Small intestine (tissue), 7 donors: ENCODE results near the gene SMTNL1. TPM values are rescaled to one million over a fixed set of nuclear protein-coding genes. Genes with fewer than 3 reads are reported as not detected.

Experiments used
- DNase-seq, 2 donors: peaks; one replicate each; pipeline versions ENCODE4 v3.0.0 to v3.0.0-alpha.2; 2013
- FAIRE-seq: peaks from 2 replicates; lab custom pipeline; 2012; peaks lifted over from hg19 to GRCh38; lab: Jason Lieb, UNC
- H3K27ac ChIP-seq, 3 donors: one replicate each; pipeline ENCODE4 v1.5.1; 2013; ENCODE audit warnings: low read length in 2 of 3, mild to moderate bottlenecking in 2 of 3, control low read depth in 1 of 3, inconsistent platforms in 1 of 3, low read depth in 1 of 3, moderate library complexity in 1 of 3
- H3K27me3 ChIP-seq, 3 donors: one replicate each; pipeline ENCODE4 v1.6.1; 2013; ENCODE audit warnings: low read length in 3 of 3, inconsistent platforms in 1 of 3; ENCODE audit not compliant: control insufficient read depth in 3 of 3, insufficient read depth in 3 of 3
- H3K36me3 ChIP-seq, 3 donors: one replicate each; pipeline ENCODE4 v1.6.1; 2013; ENCODE audit warnings: low read length in 3 of 3, inconsistent platforms in 1 of 3, low read depth in 1 of 3, mild to moderate bottlenecking in 1 of 3, moderate library complexity in 1 of 3; ENCODE audit not compliant: control insufficient read depth in 3 of 3, insufficient read depth in 2 of 3
- H3K4me1 ChIP-seq, 3 donors: one replicate each; pipeline ENCODE4 v1.6.1; 2013; ENCODE audit warnings: low read length in 2 of 3, inconsistent platforms in 1 of 3, low read depth in 1 of 3, mild to moderate bottlenecking in 1 of 3, moderate library complexity in 1 of 3; ENCODE audit not compliant: control insufficient read depth in 3 of 3, insufficient read depth in 2 of 3
- H3K4me3 ChIP-seq, 3 donors: one replicate each; pipeline ENCODE4 v1.5.1; 2013; ENCODE audit warnings: low read length in 3 of 3, control low read depth in 1 of 3, inconsistent platforms in 1 of 3, low read depth in 1 of 3, mild to moderate bottlenecking in 1 of 3, moderate library complexity in 1 of 3
- H3K9me3 ChIP-seq, 2 donors: one replicate each; pipeline ENCODE4 v1.6.1; 2013; ENCODE audit warnings: low read depth in 1 of 2, low read length in 1 of 2; ENCODE audit not compliant: control insufficient read depth in 2 of 2, insufficient read depth in 1 of 2
- WGBS, 3 donors: extraction: QIAGEN DNeasy Blood & Tissue Kit; methylation state at CpG; one replicate each; pipeline ENCODE4 v1.1.7; 2013; 5-methylcytosine and 5-hydroxymethylcytosine counted together
- polyA plus RNA-seq, 4 donors: library from polyadenylated mRNA; stranded (reverse) in 3 of 4; unstranded in 1 of 4; fragments of 200-250 nt in 3 of 4; fragments of 120-200 nt in 1 of 4; gene quantifications; one replicate each; pipeline versions ENCODE4 v1.2.1 to v1.2.3, GENCODE V29; 2013
- donor health status: healthy with polysubstance abuse.
- donor health status: control.
- donor health status: control.
- donor health status: Bipolar disorder and iron deficiency.
- donor health status: healthy.

SMTNL1 gene
- polyA plus RNA-seq, 4 donors: 0.58 TPM; not detected in 3

DNA sequence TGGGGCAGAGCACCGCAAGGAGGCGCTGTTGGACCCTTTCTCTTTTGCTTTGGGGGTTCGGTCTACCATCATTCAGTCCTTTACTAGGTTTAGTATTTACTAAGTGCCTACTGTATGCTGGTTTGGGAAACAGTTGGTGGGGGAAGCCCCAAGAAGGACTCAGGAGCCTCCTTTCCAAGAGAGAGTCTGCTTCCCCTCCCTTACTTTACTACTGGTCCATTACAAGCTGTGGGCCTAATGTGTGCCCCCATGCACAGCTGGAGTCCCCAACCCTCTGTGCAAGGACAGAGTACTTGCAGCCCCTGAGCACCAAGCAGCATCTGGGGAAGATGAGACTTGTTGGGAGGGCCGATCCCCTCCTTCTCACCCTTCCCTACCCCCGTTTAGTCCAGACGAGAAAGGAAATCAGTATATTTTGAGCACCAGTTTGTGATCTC lies 31.0 kb downstream of the SMTNL1 start:
- Histone ChIP-seq H3K4me1 (peaks cover 2 to 18% (median 5%) of the 10 kb centered on the region in 3 donors), H3K36me3 (no peaks in the 10 kb centered on the region), H3K27ac (peak overlapping the region; percentile 69 to 85 (median 83)), H3K9me3 (no peaks in the 10 kb centered on the region), H3K4me3 (peak overlapping the region; percentile 74 to 94 (median 84)), H3K27me3 (no peaks in the 10 kb centered on the region)
- no peak for FAIRE-seq
- 28 to 39% (median 35%) methylated on average over 6 of the region's 6 CpGs for WGBS, 3 donors
- DNase-seq: peak in 1 of 2 donors; percentile 91

DNA sequence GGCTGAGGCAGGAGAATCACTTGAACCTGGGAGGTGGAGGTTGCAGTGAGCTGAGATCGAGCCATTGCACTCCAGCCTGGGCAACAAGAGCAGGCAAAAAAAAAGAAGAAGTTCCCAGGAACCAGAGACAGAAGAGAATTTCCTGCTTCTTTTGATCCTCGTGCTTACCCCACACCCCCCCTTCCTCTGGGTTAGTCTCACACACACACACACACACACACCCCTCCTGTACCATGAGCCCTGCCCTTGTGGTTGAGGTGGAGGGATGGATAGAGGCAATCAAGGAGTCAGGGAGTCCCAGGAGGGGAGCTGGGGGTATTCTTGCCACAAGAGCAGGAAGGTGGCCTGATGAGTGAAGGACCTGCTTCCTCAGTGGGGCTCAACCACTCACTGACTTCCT lies 34.2 kb downstream of the SMTNL1 start:
- H3K4me3 ChIP-seq: no peak overlapping the region
- no peak overlapping the region for H3K27ac ChIP-seq
- WGBS, 3 donors: 39 to 57% (median 55%) methylated on average over 2 of the region's 2 CpGs
- peaks cover 0 to 4% (median 3%) of the 10 kb centered on the region in 3 donors for H3K4me1 ChIP-seq
- no peaks in the 10 kb centered on the region for H3K9me3 ChIP-seq
- no peaks in the 10 kb centered on the region for H3K36me3 ChIP-seq
- DNase-seq (no peak), FAIRE-seq (no peak)
- no peaks in the 10 kb centered on the region for H3K27me3 ChIP-seq

DNA sequence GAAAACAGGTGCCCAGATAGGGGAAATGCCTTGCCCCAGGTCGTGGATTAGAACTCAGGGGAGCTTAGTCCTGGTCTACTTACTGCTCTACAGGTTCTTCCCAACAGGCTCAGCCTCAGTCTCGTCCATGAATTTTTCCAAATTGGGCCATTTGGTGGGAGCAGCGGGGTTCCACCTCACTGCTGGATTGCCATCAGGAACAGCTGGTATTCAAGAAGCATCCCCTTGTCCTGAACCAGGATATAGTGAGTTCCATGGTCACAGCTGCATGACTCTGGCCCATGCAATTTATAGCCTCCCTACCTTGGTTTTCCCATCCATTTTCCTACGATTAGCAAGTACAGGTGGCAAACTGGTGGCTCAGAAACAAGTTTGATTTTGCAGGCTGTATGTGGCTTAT lies 36.7 kb downstream of the SMTNL1 start:
- Histone ChIP-seq H3K4me1 (no peaks in the 10 kb centered on the region), H3K27me3 (no peaks in the 10 kb centered on the region), H3K36me3 (no peaks in the 10 kb centered on the region), H3K27ac (no peak overlapping the region), H3K4me3 (no peak overlapping the region), H3K9me3 (no peaks in the 10 kb centered on the region)
- DNase-seq (no peak), FAIRE-seq (no peak)
- WGBS, 3 donors: 58 to 72% (median 63%) methylated on average over 4 of the region's 4 CpGs

DNA sequence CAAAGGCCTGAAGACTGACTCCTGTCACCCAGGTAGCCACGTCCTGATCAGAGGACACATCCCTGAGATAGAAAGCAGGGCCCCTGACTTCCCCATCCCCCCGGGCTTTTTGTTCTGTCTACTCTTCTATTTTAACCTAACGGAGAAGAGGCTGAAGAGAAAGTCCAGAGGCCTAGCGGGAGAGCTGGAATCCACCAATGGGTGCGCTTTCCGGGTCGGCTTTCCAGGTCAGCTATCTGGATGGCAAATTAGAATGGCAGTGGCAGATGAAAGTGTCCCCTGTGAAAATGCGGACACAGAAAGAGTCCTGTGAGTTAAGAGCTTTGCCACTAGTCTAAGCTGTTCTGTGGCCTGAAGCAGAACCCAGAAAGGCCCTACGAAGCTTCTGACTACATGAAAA lies 46.9 kb downstream of the SMTNL1 start:
- FAIRE-seq: no peak
- Histone ChIP-seq H3K36me3 (no peaks in the 10 kb centered on the region), H3K9me3 (peaks cover 0 to 4% of the 10 kb centered on the region in 2 donors), H3K27me3 (no peaks in the 10 kb centered on the region), H3K4me3 (no peak overlapping the region), H3K4me1 (peaks cover 0 to 2% (median 0%) of the 10 kb centered on the region in 3 donors), H3K27ac (no peak overlapping the region)
- no peak for DNase-seq
- WGBS, 3 donors: 86 to 93% (median 90%) methylated on average over 9 of the region's 9 CpGs

DNA sequence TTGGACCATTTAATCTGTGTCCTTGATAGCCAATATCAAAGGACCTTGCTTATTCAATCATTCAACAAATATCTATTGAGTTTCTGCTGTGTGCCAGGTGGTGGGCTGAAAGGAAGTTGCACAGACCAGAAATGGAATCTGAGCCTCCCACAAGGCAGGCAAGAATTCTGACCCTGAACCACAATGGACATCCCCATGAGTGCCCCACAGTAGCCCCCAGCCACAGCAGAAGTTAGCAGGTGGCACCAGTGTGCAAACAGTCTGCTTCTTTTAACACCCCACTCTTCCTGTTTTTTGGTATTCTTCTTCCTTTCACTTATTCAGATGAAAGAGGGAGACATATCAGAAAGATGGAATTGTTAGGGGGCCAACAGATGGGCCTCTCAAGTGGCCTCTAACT lies 47.9 kb downstream of the SMTNL1 start:
- H3K9me3 ChIP-seq: peaks cover 0 to 4% of the 10 kb centered on the region in 2 donors
- DNase-seq: no peak
- no peaks in the 10 kb centered on the region for H3K27me3 ChIP-seq
- H3K27ac ChIP-seq: no peak overlapping the region
- H3K4me1 ChIP-seq: peaks cover 0 to 2% (median 0%) of the 10 kb centered on the region in 3 donors
- H3K36me3 ChIP-seq: no peaks in the 10 kb centered on the region
- no peak overlapping the region for H3K4me3 ChIP-seq
- no peak for FAIRE-seq

DNA sequence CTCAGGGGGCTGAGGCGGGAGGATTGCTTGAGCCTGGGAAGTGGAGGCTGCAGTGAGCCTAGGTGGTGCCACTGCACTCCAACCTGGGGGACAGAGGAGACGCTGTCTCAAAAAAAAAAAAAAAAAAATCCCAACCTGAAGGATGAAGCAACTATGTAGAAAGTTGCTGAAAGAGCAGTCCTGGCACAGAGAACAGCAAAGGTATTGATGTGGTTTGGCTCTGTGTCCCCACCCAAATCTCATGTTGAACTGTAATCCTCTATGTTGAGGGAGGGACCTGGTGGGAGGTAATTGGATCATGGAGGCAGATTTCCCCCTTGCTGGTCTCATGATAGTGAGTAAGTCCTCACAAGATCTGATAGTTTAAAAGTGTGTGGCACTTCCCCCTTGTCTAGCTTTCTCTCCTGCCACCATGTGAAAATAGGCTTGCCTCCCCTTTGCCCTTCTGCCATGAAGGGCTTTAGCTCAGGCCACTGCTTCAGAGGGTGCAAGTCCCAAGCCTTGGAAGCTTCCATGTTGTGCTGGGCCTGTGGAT lies 49.4 kb downstream of the SMTNL1 start:
- 48 to 54% (median 48%) methylated on average over 2 of the region's 2 CpGs for WGBS, 3 donors

DNA sequence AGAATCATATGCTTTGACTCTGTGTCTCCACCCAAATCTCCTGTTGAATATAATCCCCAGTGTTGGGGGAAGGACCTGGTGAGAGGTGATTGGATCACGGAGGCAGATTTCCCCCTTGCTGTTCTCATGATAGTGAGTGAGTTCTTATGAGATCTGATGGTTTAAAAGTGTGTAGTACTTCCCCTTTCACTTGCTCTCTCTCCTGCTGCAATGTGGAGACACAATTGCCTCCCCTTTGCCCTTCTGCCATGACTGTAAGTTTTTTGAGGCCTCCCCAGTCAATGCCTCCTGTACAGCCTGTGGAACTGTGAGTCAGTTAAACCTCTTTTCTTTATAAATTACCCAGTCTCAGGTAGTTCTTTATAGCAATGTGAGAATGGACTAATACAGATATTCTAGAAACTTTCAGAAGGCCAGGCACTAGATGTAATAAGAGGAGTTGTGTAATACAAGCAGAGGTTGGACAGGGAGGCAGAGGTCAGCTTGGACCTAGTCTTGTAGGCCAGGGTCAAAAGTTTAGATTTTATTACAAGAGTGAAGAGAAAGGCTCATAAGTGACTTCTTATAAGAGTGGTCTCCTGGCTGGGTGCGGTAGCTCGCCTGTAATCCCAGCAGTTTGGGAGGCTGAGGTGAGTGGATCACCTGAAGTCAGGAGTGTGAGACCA lies 50.8 kb downstream of the SMTNL1 start:
- peaks cover 0 to 4% of the 10 kb centered on the region in 2 donors for H3K9me3 ChIP-seq
- DNase-seq: no peak
- H3K4me3 ChIP-seq: no peak overlapping the region
- H3K4me1 ChIP-seq: peaks cover 0 to 2% (median 0%) of the 10 kb centered on the region in 3 donors
- FAIRE-seq: no peak
- 85 to 88% (median 86%) methylated on average over 3 of the region's 3 CpGs for WGBS, 3 donors
- H3K27me3 ChIP-seq: no peaks in the 10 kb centered on the region
- H3K27ac ChIP-seq: no peak overlapping the region
- H3K36me3 ChIP-seq: no peaks in the 10 kb centered on the region

More for the DNA sequence above, 49.4 kb downstream of the SMTNL1 start:
- Histone ChIP-seq H3K4me1 (peaks cover 0 to 2% (median 0%) of the 10 kb centered on the region in 3 donors), H3K9me3 (peaks cover 0 to 4% of the 10 kb centered on the region in 2 donors), H3K27me3 (no peaks in the 10 kb centered on the region), H3K4me3 (no peak overlapping the region), H3K27ac (no peak overlapping the region), H3K36me3 (no peaks in the 10 kb centered on the region)
- FAIRE-seq (no peak), DNase-seq (no peak)

DNA sequence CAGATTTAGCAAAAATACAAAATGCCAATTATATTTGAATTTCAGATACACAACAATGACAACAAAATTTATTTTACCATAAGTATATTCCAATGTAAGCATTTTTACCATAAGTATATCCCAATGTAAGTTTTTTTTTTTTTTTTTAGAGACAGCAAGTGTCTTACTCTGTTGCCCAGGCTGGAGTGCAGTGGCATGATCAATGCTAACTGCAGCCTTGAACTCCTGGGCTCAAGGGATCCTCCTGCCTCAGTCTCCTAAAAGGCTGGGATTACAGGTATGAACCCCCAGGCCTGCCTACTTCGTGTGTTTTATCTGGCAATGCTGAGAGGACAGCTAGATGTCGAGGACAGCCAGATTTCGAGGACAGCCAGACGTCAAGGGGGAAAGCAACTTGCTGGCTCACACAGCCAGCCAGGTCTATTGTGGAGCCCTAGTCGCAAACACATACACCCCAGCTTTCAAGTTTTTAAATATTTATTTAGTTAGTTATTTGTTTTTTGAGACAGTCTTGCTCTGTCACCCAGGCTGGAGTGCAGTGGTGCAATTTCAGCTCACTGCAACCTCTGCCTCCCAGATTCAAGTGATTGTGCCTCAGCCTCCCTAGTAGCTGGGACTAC lies 59.0 kb downstream of the SMTNL1 start:
- Histone ChIP-seq H3K4me3 (no peak overlapping the region), H3K27me3 (peaks cover 0 to 12% (median 0%) of the 10 kb centered on the region in 3 donors), H3K4me1 (no peaks in the 10 kb centered on the region), H3K27ac (peak overlapping the region in 1 of 3 donors; percentile 95), H3K36me3 (no peaks in the 10 kb centered on the region), H3K9me3 (no peaks in the 10 kb centered on the region)
- WGBS, 3 donors: 62 to 76% (median 66%) methylated on average over 5 of the region's 5 CpGs
- DNase-seq: no peak
- FAIRE-seq: no peak
